ENCODE measurements around the gene EBP. TPM values are rescaled to one million over a fixed set of nuclear protein-coding genes. Genes with fewer than 3 reads are reported as not detected.

EBP gene
- total RNA-seq, 1 donor from 2014 or later: 47.2 TPM

DNA sequence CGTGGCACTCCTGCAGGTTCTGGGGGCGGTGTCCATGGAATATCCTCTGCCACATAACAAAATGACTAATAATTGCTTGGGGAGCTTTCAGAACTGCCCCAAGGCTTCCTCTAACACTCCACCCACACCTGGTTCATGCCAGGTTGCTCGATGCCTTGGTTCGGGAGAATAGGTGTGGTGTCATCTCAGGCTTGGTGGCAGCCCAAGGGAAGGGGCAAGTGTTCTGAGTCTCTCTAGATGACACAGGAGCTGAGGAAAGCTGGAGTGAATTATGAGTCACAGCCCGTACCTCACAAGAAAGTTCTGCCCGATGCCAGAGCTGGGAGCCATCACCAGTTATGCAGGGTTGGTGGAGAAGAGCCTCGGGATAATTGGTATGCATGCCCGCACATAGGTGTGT, 30.9 kb upstream of the EBP start:
- ATAC-seq (ENCODE audit: poor library complexity) (no peak), DNase-seq (no peak)
- intact Hi-C loops (cut with DNase I): no loop called here

DNA sequence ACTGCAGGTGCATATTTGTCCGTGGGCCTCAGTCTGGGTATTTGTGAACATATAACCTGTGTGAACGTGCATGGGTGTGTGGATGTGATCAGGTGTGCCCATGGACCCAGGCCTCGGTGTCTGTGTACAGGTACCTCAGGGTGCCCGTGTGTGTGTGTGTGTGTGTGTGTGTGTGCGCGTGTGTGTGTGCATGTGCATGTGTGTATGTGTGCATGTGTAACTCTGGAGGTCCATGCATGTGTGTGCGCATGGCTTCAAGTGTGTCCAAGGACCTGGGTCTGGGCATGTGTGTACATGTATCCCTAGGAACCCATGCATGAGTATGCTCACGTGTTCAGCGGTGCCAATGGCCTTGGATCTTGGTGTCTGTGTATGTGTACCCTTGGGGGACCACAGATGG, 29.8 kb upstream of the EBP start:
- ATAC-seq (ENCODE audit: poor library complexity) (no peak), DNase-seq (no peak)
- intact Hi-C loops (cut with DNase I): no loop called here

DNA sequence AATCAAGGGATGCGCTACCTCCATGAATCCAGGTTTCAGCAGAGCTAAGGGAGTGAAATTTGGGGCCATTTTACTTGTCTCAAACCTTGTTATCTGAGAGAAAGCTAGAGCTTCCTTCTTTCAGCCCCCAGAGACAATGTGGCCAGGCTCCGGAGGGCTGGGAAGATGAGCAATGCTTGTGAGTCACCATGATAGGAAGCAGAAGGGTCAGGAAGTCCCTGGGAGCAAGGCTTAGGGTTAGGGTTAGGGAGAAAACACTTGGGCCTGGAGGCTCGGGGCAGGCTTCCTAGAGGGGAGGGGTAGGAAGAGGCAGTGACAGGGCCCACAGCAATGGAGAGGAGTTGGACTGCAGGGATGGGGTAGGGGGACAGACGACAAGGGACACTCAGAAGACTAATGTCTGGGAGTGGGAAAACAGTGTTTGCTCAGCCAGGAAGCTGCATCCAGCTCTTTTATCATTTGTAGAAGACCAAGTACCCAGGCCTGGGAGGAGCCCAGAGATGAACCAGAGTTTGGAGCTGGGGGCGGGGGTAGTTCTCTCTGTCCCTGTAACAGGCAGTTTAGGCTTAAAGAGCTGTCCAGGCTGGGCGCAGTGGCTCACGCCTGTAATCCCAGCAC, 29.2 kb upstream of the EBP start:
- no peak for ATAC-seq (ENCODE audit: poor library complexity)
- no peak for DNase-seq
- intact Hi-C loops (cut with DNase I): no loop called here

DNA sequence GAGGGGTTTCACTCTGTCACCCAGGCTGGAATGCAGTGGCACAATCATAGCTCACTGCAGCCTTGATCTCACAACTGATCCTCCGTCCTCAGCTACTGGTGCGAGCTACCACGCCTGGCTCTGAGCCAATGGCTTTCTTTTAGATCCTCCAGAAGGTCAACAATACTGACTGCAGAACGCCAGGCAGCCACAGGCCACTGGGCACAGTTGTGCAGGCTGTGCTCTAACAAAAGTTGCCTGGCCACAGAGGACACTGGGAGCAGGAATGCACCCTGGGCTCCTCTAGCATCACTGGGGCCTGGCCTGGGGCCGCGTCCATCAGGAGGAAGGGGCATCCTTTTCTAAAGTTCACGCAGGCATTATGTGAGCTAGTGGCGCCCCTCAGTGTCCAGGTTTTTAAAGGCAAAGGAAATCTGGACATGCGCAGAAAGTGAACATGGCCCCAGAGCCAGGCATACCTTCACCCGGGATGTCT, 27.7 kb upstream of the EBP start:
- intact Hi-C loops (cut with DNase I): no loop called here
- no peak for DNase-seq
- peak; percentile 52 for ATAC-seq (ENCODE audit: poor library complexity)

DNA sequence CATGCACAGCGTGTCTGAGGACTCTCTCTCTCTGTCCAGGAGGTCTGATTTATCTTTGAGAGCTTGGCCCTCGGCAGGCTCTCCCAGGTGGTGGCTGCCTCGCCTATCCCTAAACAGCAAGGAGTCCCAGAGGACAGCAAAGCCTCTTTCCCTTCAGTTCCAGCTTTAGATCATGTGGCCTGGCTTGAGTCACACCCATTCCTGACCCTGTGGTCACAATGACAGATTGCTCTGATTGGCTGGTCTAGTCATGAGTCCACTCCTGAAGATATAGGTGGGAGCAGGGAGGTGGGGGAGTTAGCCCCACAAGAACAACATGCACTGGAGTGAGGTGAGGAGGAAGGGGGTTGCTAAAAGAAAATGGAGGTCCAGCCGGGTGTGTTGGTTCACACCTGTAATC, 24.9 kb upstream of the EBP start:
- intact Hi-C loops (cut with DNase I): no loop called here
- DNase-seq (no peak), ATAC-seq (ENCODE audit: poor library complexity) (no peak)

DNA sequence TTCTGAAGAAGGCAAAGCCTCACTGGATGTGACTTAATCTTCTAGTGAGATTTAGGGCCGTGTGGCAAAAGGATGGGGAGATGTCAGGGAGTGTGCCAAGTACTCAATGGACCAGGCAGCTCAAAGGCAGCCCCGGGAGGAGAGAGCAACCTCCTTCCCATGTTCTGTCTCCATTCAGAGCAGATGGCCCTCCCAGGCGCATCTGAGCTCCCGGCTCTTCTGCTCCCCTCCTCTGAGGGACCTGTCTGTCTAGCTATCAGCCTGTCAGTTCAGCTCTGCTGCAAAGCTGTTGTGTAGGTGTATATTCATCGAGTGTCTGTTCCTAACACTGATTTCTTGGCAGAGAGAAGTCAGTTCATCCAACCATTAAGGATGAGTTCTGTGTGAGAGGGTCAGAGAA, 23.7 kb upstream of the EBP start:
- no peak for ATAC-seq (ENCODE audit: poor library complexity)
- intact Hi-C loops (cut with DNase I): no loop called here

DNA sequence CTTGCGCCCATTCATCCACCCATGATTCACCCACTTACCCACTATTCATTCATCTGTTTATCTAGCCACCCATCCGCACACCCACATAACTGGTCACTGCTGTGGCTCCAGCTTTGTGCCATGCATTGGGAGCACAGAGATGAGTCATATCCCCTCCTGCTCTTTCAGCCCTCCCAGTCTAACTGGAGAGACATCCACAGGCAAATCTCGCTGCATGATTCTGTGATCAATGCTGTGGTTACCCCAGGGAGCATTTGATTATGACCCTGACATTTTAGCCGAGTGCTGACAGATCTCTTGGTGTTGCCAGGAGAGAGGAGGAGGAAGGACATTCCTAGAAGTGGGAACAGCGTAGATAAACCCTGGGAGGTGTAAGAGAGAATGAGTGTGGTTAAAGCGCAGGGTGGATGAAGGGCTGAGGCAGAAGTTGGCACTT, 23.2 kb upstream of the EBP start:
- DNase-seq (no peak), ATAC-seq (ENCODE audit: poor library complexity) (no peak)
- intact Hi-C loops (cut with DNase I): no loop called here

More for the DNA sequence above, 23.7 kb upstream of the EBP start:
- DNase-seq: no peak

DNA sequence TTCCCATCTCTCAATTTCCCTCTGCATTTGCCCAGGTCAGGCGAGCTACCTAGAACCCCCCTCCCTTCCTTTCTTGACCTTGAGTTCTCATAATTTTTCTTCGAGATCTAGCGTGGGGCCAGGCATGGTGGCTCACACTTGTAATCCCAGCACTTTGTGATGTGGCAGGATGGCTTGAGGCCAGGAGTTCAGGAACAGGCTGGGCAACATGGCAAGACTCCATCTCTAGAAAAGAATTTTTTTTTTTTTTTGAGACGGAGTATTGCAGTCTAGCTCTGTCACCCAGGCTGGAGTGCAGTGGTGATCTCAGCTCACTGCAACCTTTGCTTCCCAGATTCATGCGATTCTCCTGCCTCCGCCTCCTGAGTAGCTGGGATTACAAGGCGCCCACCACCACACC, 17.3 kb upstream of the EBP start:
- intact Hi-C loops (cut with DNase I): no loop called here
- DNase-seq (no peak), ATAC-seq (ENCODE audit: poor library complexity) (no peak)

DNA sequence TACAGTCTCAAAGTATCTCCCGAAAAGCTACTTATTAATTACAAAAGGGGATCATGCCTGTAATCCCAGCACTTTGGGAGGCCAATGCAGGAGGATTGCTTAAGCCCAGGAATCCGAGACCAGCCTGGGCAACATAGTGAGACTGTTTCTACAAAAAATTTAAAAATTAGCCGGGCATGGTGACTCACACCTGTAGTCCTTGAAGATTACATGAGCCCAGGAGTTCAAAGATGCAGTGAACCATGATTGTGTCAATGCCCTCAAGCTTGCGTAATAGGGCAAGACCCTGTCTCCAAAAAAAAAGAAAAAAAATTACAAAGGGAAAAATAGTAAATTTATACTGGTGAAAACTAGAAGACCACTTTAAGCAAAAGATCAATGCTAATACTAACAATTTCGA, 16.1 kb upstream of the EBP start:
- no peak for DNase-seq
- ATAC-seq (ENCODE audit: poor library complexity): no peak
- intact Hi-C loops (cut with DNase I): no loop called here

DNA sequence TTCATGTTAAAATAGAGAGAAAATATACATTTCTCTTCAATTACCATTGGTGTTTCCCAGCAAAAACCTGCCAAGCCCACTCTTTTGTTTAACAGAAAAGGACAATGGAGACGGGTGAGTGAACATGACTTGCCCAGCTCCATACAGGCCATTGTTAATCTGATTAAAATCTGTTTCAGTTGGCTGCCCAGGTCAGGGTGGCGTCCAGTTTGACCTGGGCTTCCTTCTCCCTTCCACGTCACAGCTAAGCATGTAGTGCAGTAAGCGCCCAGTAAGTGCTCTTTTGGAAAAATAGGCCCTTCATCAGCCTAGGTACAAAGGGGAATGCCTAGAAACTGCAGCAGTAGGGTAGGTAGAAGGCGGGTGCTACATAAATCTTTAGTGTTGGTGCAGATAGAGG, 14.4 kb upstream of the EBP start:
- intact Hi-C loops (cut with DNase I): no loop called here
- no peak for ATAC-seq (ENCODE audit: poor library complexity)
- no peak for DNase-seq

DNA sequence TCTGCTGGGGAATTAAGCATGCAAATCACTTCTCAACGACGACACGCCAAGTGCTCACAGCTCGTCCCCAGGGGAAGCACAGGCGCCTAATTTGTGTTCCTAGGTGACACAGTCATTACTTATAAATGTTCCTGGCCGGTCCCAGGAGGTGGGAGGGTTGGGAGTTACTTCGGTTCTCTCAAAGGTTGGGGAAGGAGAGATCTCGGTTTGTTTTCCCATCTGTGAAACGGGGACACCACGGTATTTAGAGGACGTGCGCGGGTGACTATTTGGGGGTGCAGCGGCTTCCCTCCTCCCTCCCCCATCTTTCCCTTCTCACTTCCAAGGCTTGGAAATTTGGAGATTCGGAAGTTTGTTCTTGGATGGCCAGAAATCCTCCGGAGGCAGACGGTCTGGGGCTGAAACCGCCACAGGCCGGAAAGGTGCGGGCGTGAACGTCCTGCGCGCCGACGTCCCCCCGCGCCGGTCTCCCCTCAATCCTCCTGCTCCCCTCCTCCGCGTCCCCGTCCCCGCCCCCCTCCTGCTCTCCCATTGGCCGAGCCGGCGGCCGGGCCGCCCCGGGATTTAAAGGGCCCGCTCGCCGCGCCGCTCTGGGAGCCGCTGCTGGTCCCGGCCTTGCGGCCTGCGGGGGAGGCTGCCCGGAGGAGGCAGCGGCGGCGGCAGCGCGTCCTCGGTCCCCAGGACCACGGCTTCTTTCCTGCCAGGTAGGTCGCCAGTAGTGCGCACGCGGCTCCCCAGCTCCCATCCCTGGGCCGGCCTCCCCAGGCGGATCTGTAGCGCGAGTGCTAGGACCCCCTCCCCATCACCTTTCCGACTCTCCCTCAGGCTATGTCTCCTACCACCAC, 13.0 kb upstream of the EBP start, which contains the start of gene PORCN:
Gene PORCN, plus strand, starts transcription at position 593 of the 845 bp plus-strand sequence. CDS start 829 bp downstream, outside the sequence.
- ATAC-seq (ENCODE audit: poor library complexity): peak; percentile 98
- intact Hi-C loops (cut with DNase I): no loop called here
- peak; percentile 89 for DNase-seq

DNA sequence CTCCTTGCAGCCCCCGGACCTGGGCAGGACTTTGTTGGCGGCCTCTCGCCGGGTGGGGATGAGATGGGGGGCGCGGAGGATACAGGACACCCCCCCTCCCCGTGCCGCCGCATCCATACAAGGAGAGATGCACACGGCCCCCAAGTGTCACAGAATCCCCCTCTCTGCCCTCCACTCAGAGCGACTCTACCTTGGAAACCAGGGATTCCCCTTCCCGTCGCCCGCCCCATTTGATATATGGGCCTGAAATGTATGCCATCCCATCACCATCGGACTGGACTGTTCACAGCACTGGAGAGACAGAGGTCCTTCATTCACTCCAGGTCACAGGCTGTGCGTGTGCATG, 12.4 kb upstream of the EBP start:
- intact Hi-C loops (cut with DNase I): no loop called here
- DNase-seq (no peak), ATAC-seq (ENCODE audit: poor library complexity) (peak; percentile 8)

DNA sequence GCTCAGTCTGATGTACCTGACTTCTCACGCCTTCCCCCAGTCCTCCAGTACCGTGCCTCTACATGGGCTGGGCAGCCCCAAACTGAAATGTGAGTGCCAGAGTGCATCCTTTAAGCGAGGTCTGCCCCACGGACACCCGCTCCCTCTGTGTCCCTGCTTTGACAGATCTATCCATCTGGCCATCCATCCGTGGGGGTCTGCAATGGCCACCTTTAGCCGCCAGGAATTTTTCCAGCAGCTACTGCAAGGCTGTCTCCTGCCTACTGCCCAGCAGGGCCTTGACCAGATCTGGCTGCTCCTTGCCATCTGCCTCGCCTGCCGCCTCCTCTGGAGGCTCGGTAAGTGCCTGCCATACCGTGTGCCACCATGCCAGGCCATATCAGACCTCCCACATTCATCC, 12.0 kb upstream of the EBP start:
- no peak for ATAC-seq (ENCODE audit: poor library complexity)

DNA sequence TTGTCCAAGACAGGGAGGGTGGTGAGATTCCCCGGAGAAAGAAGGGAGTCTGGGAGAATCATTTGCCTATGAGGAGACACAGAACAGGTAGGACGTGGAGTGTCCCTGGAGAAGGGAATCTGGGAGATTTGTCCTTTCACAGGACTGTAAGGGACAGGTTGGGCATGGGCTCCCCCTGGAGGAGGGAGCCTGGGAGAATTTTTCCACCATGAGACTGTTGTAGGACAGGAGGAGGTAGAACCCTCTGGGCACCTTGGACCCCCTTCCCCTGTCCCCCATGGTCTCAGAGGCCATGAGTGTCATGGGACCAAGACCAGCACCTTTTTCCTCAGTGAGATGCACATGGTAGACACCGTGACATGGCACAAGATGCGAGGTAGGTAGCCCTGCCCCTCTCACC, 10.0 kb upstream of the EBP start:
- DNase-seq (no peak), ATAC-seq (ENCODE audit: poor library complexity) (no peak)
- intact Hi-C loops (cut with DNase I): no loop called here

More for the DNA sequence above, 12.0 kb upstream of the EBP start:
- DNase-seq: no peak
- intact Hi-C loops (cut with DNase I): no loop called here

DNA sequence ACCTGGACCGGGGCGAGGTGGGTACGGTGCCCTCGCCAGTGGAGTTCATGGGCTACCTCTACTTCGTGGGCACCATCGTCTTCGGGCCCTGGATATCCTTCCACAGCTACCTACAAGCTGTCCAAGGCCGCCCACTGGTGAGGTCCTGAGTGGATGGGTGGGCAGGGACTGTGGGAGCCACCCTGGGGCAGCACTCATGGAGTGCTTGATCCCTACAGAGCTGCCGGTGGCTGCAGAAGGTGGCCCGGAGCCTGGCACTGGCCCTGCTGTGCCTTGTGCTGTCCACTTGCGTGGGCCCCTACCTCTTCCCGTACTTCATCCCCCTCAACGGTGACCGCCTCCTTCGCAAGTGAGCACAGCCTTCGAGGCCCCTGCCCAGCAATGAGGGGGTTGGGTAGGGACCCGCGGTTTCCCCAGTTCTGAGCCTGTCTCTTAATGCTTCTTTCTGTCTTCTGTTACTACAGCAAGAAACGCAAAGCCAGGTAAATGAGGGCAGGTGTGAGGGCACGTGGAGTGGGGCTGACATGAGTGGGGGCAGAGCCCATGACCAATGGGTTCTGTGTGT, 9.2 kb upstream of the EBP start:
- intact Hi-C loops (cut with DNase I): no loop called here
- DNase-seq: no peak
- no peak for ATAC-seq (ENCODE audit: poor library complexity)

DNA sequence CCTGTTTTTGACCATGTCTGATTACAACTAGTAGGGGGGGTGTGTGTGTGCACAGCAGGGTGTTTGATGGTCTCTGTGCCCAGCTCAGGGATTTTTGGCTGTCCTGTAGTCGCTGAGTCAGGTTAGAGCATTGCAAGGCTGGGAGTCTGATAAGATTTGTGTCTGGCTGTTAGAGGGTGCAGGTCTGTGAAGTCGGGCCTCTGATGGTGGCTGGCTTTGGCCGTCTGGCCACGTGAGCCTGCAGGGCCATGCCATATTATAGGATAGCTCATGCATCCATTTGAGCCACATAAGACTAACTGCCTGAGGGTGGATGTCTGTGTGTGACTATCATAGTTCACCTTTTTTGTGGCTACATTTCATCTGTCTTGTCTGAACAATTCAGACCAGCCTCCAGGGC, 7.9 kb upstream of the EBP start:
- no peak for ATAC-seq (ENCODE audit: poor library complexity)
- no peak for DNase-seq
- intact Hi-C loops (cut with DNase I): no loop called here

DNA sequence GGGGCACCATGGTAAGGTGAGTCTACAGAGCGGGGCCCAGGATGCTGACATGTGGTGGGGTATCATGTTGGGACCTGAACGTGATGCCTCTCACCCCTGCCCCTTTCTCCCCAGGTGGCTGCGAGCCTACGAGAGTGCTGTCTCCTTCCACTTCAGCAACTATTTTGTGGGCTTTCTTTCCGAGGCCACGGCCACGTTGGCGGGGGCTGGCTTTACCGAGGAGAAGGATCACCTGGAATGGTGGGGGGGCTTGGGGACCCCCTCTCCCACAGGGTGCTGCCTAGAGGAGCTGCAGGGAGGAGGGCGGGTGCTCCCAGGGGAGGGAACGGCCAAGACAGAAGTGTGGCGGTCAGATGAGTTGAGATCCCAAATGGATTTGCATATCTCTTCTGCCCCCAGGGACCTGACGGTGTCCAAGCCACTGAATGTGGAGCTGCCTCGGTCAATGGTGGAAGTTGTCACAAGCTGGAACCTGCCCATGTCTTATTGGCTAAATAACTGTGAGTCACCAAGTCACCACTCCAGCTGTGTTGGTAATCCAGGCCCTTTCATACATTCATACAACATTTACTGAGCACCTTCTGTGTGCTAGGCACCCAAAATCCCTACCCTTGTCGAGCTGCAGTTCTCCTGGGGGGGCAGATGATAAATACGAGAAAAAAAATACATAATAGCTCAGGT, 7.3 kb upstream of the EBP start:
- DNase-seq (no peak), ATAC-seq (ENCODE audit: poor library complexity) (no peak)
- intact Hi-C loops (cut with DNase I): no loop called here

DNA sequence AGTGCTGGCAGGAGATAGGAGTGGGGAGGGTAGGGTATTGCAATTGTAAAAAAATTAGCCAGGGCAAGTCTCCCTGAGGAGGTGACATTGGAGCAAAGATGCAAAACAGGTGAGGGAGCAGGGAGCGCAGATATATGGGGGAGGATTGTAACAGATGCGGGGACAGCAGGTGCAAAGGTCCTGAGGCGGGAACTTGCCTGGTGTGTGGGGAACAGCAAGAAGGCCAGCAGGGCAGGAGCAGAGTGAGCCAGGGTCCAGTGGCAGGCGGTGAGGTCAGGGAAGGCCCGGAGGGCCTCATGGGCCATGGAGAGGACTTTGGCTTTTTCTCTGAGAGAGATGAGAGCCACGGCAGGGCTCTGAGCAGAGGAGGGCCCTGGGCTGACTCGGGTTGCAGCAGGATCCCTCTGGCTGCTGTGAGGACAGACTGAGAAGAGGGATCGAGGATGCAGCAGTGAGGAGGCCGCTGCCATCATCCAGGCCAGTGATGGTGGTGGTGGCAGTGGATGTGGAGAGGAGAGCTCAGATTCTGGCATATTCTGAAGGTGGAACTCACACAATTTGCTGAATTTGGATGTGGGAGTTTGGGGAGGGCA, 6.6 kb upstream of the EBP start:
- ATAC-seq (ENCODE audit: poor library complexity) (no peak), DNase-seq (no peak)
- intact Hi-C loops (cut with DNase I): no loop called here

DNA sequence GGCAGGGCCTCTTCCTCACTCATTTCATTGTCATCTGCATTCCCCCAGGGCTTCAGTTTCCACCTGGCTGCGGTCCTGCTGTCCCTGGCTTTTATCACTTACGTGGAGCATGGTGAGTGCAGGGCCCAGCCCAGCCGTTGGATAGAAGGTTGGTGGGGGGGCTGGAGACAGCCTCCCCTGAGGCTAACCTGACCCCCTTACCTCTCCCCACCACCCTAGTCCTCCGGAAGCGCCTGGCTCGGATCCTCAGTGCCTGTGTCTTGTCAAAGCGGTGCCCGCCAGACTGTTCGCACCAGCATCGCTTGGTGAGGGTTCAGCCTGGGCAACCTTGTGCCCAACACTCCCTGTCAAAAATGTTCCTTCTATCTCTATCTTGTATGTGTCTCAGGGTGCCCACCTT, 5.8 kb upstream of the EBP start:
- DNase-seq (no peak), ATAC-seq (ENCODE audit: poor library complexity) (peak; percentile 34)
- intact Hi-C loops (cut with DNase I): no loop called here
